ENCODE measurements around the gene CPA1.

Gene CPA1

DNA sequence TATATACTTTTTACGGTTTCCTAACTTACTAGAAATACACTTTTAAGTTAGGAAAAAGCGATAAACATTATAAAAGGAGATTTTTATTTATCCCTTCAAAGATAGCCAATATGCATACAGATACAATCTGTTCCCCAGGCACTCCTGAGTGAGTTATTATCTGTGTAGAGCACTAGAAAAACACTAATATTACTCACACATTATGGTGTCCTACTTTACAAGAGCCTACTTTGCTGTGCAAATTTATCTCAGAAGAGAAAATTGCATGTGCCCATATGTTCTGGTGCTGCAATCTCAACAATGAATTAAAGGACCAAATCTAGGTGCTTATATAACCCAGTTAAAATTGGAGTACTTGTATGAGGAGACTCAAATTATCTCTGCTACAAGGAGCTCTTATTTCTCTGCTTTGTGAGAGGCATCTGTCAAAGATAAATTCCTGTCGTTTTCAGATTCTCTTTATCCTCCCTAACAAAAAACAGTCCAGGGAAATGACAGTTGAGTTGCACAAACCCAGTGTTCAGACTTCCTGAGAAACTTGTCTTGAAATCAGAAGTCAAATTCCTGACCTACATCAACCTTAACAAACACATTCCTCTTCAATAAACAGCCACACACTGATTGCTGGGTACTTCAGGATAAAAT, 28.9 kb downstream of the CPA1 start:
- Mint-ChIP-seq H3K27me3 (no peaks in the 10 kb centered on the region), H3K9me3 (no peaks in the 10 kb centered on the region), H3K4me1 (no peaks in the 10 kb centered on the region), H3K4me3 (no peak overlapping the region), H3K27ac (no peak overlapping the region), H3K36me3 (peaks cover 2 to 8% of the 10 kb centered on the region in 2 donors)
- DNase-seq (no peak), ATAC-seq (replicated peaks) (no peak)

DNA sequence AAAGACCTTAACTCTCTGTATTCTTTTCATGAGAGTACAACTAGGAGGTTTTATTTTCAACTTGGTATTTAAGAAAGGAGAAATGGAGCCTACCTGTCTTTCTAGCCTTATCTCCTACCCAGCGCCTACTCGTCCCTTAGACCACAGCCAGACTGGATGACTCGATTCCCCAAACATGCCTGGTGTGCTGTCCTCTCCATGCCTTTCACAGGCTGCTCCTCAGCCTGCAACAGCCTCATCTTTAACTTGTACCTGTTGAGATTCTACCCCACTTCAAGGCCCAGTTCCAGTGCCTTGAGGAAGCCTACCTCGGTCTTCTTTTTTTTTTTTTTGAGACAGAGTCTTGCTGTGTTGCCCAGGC, 29.4 kb downstream of the CPA1 start:
- no peak for DNase-seq
- H3K27me3 Mint-ChIP-seq: no peaks in the 10 kb centered on the region
- H3K9me3 Mint-ChIP-seq: no peaks in the 10 kb centered on the region
- H3K27ac Mint-ChIP-seq: no peak overlapping the region
- H3K4me1 Mint-ChIP-seq: peaks cover 0 to under 1% of the 10 kb centered on the region in 2 donors
- no peak overlapping the region for H3K4me3 Mint-ChIP-seq
- no peak for ATAC-seq (replicated peaks)
- H3K36me3 Mint-ChIP-seq: peaks cover 2 to 8% of the 10 kb centered on the region in 2 donors

DNA sequence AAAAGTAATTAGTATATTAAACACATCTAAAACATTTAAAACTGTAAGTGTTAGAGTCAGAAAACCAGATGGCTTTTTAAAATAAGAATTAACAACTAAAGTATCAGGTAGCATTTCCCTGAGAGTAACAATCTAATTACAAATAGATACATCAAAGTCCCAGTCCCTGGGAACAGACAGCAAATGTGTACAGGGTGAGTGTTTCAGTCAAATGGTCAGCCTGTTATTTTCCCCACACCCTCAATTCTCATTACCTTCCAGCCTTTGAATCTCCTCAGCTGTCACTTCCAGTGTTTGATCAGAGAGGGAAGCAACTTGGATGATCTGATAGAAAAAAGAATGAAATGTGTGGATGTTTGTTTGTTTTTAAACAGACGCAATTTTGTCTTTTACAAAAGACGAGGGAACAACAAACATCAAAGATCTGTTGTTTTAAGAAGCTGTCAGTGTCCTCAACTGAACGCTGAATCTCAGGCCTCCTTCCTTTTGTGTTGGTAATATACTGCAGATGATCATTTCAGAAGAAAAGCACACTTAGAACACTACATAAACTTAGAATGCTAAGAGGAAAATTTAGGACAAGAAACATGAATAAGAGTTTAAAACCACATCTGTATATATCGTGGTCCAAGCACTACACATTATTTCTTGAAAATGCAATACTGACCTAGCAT, 30.7 kb downstream of the CPA1 start:
- Mint-ChIP-seq H3K9me3 (no peaks in the 10 kb centered on the region), H3K4me1 (peaks cover 0 to 6% of the 10 kb centered on the region in 2 donors), H3K4me3 (no peak overlapping the region), H3K27me3 (no peaks in the 10 kb centered on the region), H3K36me3 (peaks cover 8 to 9% of the 10 kb centered on the region in 2 donors), H3K27ac (no peak overlapping the region)
- DNase-seq (no peak), ATAC-seq (replicated peaks) (no peak)

DNA sequence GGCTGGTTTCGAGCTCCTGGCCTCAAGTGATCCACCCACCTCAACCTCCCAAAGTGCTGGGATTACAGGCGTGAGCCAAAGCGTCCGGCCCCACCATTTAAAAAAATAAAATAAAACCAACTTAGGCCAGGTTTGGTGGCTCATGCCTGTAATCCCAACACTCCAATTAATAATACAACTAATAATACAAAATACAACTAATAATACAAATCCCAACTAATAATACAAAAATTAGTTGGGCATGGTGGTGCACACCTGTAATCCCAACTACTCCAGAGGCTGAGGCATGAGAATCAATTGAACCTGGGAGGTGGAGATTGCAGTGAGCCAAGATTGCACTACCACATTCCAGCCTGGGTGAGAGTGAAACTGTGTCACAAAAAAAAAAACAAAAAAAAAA, 32.9 kb downstream of the CPA1 start:
- H3K4me3 Mint-ChIP-seq: no peak overlapping the region
- no peaks in the 10 kb centered on the region for H3K9me3 Mint-ChIP-seq
- H3K4me1 Mint-ChIP-seq: peaks cover 3 to 6% of the 10 kb centered on the region in 2 donors

DNA sequence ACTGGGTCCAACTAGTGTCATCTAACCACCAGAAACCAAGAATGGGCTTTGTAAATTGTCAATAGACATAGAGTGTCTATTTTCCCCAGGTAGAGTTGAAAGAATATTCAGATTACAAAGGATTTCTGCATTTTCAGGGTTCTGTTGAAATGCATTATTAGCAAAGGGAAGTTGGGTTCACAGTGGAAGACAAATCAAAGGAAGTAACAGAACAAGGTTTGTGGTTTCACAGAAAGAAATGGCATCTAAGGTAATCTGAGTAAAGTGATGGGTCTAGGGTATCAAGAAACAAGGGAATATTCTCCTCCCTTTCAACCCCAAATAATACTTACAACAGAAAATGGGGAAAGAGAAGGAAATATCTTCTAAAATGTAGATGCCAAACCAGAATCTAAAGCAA, 34.7 kb downstream of the CPA1 start:
- ATAC-seq (replicated peaks): no peak
- Mint-ChIP-seq H3K4me1 (peaks cover 3 to 6% of the 10 kb centered on the region in 2 donors), H3K36me3 (peaks cover 8 to 13% of the 10 kb centered on the region in 2 donors)

More for the DNA sequence above, 32.9 kb downstream of the CPA1 start:
- Mint-ChIP-seq H3K27me3 (no peaks in the 10 kb centered on the region), H3K27ac (no peak overlapping the region), H3K36me3 (peaks cover 9 to 12% of the 10 kb centered on the region in 2 donors)
- ATAC-seq (replicated peaks) (no peak), DNase-seq (no peak)

DNA sequence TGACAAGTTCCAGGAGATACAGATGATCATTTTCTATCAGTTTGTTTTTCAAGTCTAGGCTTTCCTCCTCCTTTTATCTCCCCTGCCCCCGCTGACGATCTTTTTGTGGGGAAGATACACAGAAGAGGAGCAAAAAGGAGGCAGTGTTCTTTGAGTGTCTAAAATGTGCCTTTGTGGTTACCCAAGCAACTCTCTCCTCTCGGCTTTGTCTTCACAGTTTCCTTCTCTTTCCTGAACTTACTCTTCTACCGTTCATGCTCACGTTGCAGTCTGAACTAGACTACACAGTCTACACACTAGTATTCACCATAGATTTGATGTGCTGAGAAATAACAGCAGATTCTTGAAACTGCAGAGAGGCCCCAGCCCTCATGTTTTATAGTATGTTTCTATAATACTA, 36.9 kb downstream of the CPA1 start:
- Mint-ChIP-seq H3K27me3 (no peaks in the 10 kb centered on the region), H3K27ac (no peak overlapping the region), H3K4me3 (no peak overlapping the region), H3K36me3 (peaks cover 10 to 15% of the 10 kb centered on the region in 2 donors), H3K4me1 (peaks cover 3 to 6% of the 10 kb centered on the region in 2 donors), H3K9me3 (no peaks in the 10 kb centered on the region)
- DNase-seq (no peak), ATAC-seq (replicated peaks) (no peak)

More for the DNA sequence above, 34.7 kb downstream of the CPA1 start:
- Mint-ChIP-seq H3K27me3 (no peaks in the 10 kb centered on the region), H3K4me3 (no peak overlapping the region), H3K27ac (no peak overlapping the region), H3K9me3 (no peaks in the 10 kb centered on the region)
- no peak for DNase-seq

DNA sequence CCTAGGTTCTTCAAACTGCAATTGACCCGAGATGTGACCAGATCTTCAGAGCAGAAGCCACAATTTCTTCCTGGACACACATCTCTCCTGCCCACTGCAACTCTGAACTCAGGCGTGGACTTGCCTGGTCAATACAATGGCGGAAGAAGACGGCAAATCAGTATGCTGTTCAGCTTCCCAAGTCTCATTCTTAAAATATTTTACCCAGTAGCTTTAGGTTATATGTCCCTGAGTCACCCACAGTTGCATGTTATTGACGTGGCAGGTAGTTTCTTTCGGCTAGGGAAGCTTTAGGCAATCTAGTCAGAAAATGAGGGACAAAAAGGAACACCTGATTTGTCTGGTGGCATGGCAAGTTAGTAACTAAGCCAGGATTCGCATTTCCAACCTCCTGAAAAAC, 38.0 kb downstream of the CPA1 start:
- H3K4me3 Mint-ChIP-seq: no peak overlapping the region
- no peaks in the 10 kb centered on the region for H3K9me3 Mint-ChIP-seq
- ATAC-seq (replicated peaks) (no peak), DNase-seq (no peak)
- no peaks in the 10 kb centered on the region for H3K27me3 Mint-ChIP-seq
- H3K36me3 Mint-ChIP-seq: peaks cover 10 to 15% of the 10 kb centered on the region in 2 donors
- no peak overlapping the region for H3K27ac Mint-ChIP-seq
- H3K4me1 Mint-ChIP-seq: peaks cover 3 to 6% of the 10 kb centered on the region in 2 donors

DNA sequence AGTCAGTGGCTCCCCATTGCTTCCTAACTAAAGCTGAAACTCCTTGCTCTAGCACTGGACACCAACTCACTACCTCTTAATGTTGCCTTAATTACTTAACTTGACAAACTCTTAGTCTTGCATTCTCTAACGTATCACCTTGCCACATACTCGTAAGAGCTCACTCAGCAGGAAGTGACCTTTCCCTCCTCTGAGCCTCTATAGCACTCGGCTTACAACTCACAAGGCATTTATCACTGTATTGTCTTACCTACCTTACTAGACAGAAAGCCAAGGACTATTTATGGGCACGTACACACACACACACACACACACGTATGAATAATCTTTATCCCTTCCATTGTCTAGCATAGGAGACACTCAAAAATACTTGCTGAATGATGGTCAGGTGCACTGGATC, 39.4 kb downstream of the CPA1 start:
- peaks cover 3 to 6% of the 10 kb centered on the region in 2 donors for H3K4me1 Mint-ChIP-seq
- no peak overlapping the region for H3K27ac Mint-ChIP-seq
- ATAC-seq (replicated peaks) (no peak), DNase-seq (no peak)
- H3K9me3 Mint-ChIP-seq: no peaks in the 10 kb centered on the region
- H3K4me3 Mint-ChIP-seq: no peak overlapping the region
- peaks cover 10 to 15% of the 10 kb centered on the region in 2 donors for H3K36me3 Mint-ChIP-seq
- no peaks in the 10 kb centered on the region for H3K27me3 Mint-ChIP-seq

DNA sequence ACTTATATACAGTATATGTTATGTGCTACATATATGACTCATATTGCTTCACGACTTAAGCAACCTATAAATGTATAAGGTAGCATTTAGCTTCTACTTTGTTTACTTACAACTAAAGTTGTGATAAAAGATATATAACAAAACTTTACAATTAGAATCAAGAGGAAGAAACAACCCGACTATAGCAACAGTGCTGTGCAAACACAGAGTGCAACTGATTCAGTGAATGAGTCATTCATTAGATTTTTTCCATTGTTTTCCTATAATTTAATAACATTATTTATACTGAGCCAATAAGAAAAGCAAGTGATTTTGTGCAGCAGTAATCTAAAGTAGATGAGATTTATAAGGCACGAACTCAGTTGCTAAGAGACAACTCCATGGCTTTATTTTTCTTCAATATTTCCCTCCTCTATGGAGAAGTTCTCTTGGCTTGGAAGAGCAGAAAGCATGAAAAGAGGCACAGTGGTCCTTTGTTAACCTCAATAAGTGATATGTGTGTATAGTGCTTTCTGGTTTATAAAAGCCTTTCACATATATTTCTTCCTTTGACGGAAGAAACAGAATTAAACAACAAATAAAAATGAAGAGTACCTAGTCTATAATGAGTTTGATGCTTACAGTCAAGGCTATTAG, 40.8 kb downstream of the CPA1 start:
- Mint-ChIP-seq H3K4me3 (no peak overlapping the region), H3K27ac (no peak overlapping the region), H3K36me3 (peaks cover 2 to 19% of the 10 kb centered on the region in 2 donors), H3K4me1 (peaks cover 0 to 3% of the 10 kb centered on the region in 2 donors), H3K9me3 (no peaks in the 10 kb centered on the region), H3K27me3 (no peaks in the 10 kb centered on the region)
- DNase-seq (no peak), ATAC-seq (replicated peaks) (no peak)

DNA sequence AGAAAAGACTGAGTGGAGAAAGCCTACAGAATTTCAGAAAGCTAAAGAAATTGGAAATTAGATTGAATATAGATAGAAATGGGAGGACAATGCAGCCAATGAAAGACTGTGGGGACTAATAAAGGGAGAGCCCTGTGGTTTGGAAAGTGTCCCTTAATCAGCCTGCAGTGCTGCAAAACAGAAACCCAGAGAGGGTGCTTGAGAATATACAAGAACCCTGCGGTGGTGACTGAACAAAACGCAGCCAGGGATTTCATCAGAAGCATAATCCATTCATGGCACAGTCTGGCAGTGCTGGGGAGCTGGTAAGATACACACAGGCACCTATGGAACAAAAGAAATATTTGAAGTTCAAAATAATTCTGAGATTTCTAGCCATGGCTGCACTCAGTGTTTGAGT, 41.4 kb downstream of the CPA1 start:
- H3K36me3 Mint-ChIP-seq: peaks cover 4 to 19% of the 10 kb centered on the region in 2 donors
- no peaks in the 10 kb centered on the region for H3K9me3 Mint-ChIP-seq
- H3K4me3 Mint-ChIP-seq: no peak overlapping the region

DNA sequence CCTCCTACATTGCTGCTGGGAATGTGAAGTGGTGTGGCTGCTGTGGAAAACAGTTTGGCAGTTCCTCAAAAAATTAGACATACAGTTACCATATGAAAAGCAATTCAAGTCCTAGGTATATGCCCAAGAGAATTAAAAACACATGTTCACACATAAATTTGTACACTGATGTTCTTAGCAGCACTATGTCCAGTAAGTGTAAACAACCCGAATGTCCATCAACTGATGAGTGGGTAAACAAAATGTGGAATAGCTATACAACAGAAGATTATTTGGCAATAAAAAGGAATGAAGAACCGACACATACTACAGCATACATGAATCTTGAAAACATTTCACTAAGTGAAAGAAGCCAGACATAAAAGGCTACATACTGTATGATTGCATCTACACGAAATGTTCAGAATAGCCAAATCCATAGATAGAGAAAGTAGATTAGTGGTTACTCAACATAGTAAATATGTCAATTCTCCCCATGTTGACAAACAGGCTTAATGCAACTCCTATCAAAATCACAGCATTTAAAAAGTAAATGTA, 43.3 kb downstream of the CPA1 start:
- Mint-ChIP-seq H3K27ac (no peak overlapping the region), H3K27me3 (no peaks in the 10 kb centered on the region), H3K9me3 (no peaks in the 10 kb centered on the region), H3K4me1 (no peaks in the 10 kb centered on the region), H3K36me3 (peaks cover 4 to 15% of the 10 kb centered on the region in 2 donors), H3K4me3 (no peak overlapping the region)
- no peak for DNase-seq
- no peak for ATAC-seq (replicated peaks)

More for the DNA sequence above, 41.4 kb downstream of the CPA1 start:
- H3K27ac Mint-ChIP-seq: no peak overlapping the region
- no peaks in the 10 kb centered on the region for H3K27me3 Mint-ChIP-seq
- DNase-seq (no peak), ATAC-seq (replicated peaks) (no peak)
- H3K4me1 Mint-ChIP-seq: peaks cover 0 to 3% of the 10 kb centered on the region in 2 donors

DNA sequence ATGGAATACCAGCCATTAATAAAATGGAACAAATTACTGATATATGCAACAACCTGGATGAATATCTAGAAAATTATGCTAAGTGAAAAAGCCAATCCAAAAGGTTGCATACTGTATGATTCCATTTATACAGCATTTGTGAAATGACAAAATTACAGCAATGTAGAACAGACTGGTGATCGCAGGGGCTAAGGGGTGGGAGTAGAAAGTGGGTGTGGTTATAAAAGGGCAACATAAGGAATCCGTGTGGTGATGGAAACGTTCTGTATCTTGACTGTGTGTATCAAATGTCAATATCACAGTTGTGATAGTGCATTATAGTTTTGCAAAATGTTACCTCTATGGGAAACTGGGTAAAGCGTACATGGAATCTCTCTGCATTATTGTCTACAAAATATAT, 45.5 kb downstream of the CPA1 start:
- Mint-ChIP-seq H3K27ac (no peak overlapping the region), H3K4me3 (no peak overlapping the region), H3K36me3 (peaks cover 8 to 12% of the 10 kb centered on the region in 2 donors), H3K9me3 (no peaks in the 10 kb centered on the region), H3K4me1 (no peaks in the 10 kb centered on the region), H3K27me3 (no peaks in the 10 kb centered on the region)
- ATAC-seq (replicated peaks) (no peak), DNase-seq (no peak)

DNA sequence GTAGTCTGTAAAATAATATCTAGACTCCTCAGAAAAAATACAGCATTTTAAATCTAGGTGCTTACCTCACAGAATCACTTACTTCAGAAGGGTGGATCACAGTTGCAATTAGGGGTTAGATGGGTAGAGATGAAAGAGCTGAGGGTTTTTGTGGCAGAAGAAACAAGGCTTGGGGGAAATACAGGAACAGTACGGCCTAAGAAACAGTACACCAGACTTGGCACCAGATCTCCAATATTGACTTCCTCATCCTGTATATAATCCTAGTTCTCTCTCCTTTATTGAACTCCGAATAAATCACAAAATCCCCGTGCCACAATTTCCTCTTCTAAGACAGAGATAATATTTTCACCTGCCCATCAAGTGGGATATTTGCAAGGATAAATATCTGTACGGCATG, 46.3 kb downstream of the CPA1 start:
- no peak for DNase-seq
- H3K36me3 Mint-ChIP-seq: peaks cover 6 to 7% of the 10 kb centered on the region in 2 donors
- no peak overlapping the region for H3K4me3 Mint-ChIP-seq
- no peak for ATAC-seq (replicated peaks)
- no peaks in the 10 kb centered on the region for H3K9me3 Mint-ChIP-seq
- H3K27me3 Mint-ChIP-seq: no peaks in the 10 kb centered on the region
- no peaks in the 10 kb centered on the region for H3K4me1 Mint-ChIP-seq
- no peak overlapping the region for H3K27ac Mint-ChIP-seq

DNA sequence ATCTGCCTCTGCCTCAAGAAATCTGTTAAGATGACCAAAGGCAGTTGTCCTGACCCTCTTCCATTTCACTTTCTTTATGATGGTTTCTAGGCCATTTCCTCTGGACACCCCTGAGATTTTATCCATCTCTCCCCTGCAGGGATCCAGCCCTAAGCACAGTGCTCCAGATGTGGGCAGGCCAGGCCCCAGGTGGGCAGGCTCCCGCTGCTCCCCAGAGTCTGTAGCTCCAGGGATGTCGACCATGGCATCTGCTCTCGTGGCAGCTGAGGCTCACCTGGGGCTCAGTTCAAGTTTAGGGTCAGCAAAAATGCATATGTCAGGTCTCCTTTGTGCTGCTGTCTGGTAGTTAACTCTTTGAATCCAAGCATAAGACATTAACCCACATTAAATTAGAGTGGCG, 48.7 kb downstream of the CPA1 start:
- no peak overlapping the region for H3K27ac Mint-ChIP-seq
- H3K4me3 Mint-ChIP-seq: no peak overlapping the region
- peaks cover 6 to 7% of the 10 kb centered on the region in 2 donors for H3K36me3 Mint-ChIP-seq
- no peak for ATAC-seq (replicated peaks)
- no peaks in the 10 kb centered on the region for H3K27me3 Mint-ChIP-seq
- DNase-seq: no peak
- no peaks in the 10 kb centered on the region for H3K9me3 Mint-ChIP-seq
- no peaks in the 10 kb centered on the region for H3K4me1 Mint-ChIP-seq

DNA sequence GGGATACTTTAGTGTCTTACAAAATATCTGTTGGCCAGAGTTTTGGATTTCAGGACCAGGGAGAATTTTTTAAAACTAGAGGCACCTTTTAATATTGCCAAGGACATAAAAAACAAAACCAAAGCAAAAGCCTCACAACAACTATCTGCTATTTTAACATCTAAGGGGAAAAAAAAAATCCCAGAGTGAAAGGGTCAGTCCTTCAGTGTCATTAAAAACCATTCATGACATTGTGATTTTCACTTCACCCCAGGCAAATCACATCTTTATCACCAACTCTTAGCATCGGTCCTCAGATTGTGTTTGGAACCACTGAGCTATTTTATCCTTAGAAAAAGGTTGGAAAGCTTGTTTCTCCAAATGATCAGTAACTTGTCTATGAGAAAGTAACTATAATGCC, 49.8 kb downstream of the CPA1 start:
- peaks cover 6 to 7% of the 10 kb centered on the region in 2 donors for H3K36me3 Mint-ChIP-seq
- no peaks in the 10 kb centered on the region for H3K4me1 Mint-ChIP-seq
- no peak overlapping the region for H3K27ac Mint-ChIP-seq
- DNase-seq (no peak), ATAC-seq (replicated peaks) (no peak)
- no peak overlapping the region for H3K4me3 Mint-ChIP-seq
- no peaks in the 10 kb centered on the region for H3K9me3 Mint-ChIP-seq
- no peaks in the 10 kb centered on the region for H3K27me3 Mint-ChIP-seq
